ENCODE data around the gene GNG2. TPM values are rescaled to one million over a fixed set of nuclear protein-coding genes. Genes with fewer than 3 reads are reported as not detected.

GNG2 gene
- total and polyA plus RNA-seq, 10 of the 15 experiments (the other 5 are each of a cell fraction or from before 2014, with no cell fraction given) = 31.6 to 114 (median 66.4) TPM

GRCh38 chr14:51856792-51857296, 3.6 kb upstream of the GNG2 start:
- BruUV-seq (replicated peaks) = no TSS peak
- in situ Hi-C loops (cut with MboI) (no loop called here), intact Hi-C loops (cut with micrococcal nuclease; ENCODE audit: unreplicated experiment) (no loop called here)
- FAIRE-seq = no peak
- SMC1A ChIA-PET (ENCODE audit: uncharacterized antibody, unreplicated experiment) = interaction anchor here (1.0 to 2.5 kb wide), 2 partner anchors 16 to 122 kb away, joined by 3 to 9 read pairs; no protein-coding TSS in a partner anchor
- no peak for DNase-seq (ENCODE audit: low read depth, low spot score)
- H3K4me2 ChIP-seq (ENCODE audit: control insufficient read depth, insufficient read depth) = no peak overlapping the region
- H3K27me3 ChIP-seq (replicated peaks in 1 of 2; ENCODE audit: control insufficient read depth in 2 of 2, insufficient read depth in 2 of 2, low read length in 1 of 2) = no peaks in the 10 kb centered on the region
- CTCF ChIA-PET = no interaction called here
- H3K4me3 ChIP-seq = no peak overlapping the region
- H3K9ac ChIP-seq (ENCODE audit: control insufficient read depth, insufficient read depth, low read length) = no peak overlapping the region
- peaks cover 13% of the 10 kb centered on the region for H3K79me2 ChIP-seq (ENCODE audit: control insufficient read depth, insufficient read depth, low read length)
- no peak for ATAC-seq
- no peak overlapping the region for H2AFZ ChIP-seq (ENCODE audit: control insufficient read depth, low read depth, low read length)
- peaks cover 7% of the 10 kb centered on the region for H3K4me1 ChIP-seq (ENCODE audit: control insufficient read depth, insufficient read depth, low read length)
- 86% methylated on average over 1 of the region's 1 CpG for WGBS (ENCODE audit: insufficient coverage, insufficient replicate concordance, low lambda C conversion rate, missing lambda C conversion rate)
- no peak overlapping the region for H3K27ac ChIP-seq (ENCODE audit: control insufficient read depth, insufficient read depth)
- H4K20me1 ChIP-seq (ENCODE audit: control insufficient read depth, insufficient read depth) = no peaks in the 10 kb centered on the region
- no peaks in the 10 kb centered on the region for H3K9me3 ChIP-seq (replicated peaks; ENCODE audit: control insufficient read depth, insufficient read depth, low read length)
- RAD21 ChIA-PET (ENCODE audit: unreplicated experiment) = interaction anchor here (0.6 kb wide), 1 partner anchor 507 kb away, joined by 3 read pairs; no protein-coding TSS in a partner anchor
- POLR2A ChIA-PET = no interaction called here
- TF ChIP-seq FOXM1 (IDR thresholded peaks at IDR 0.05; ENCODE audit: low read depth, low read length) (no peak), STAT3 (IDR thresholded peaks at IDR 0.05; ENCODE audit: low read depth, low read length) (no peak), ZBTB33 (IDR thresholded peaks at IDR 0.05) (no peak), NBN (IDR thresholded peaks at IDR 0.05) (no peak), ZSCAN29 (IDR thresholded peaks at IDR 0.05) (no peak), CHD1 (IDR thresholded peaks at IDR 0.05; ENCODE audit: low read depth, low read length) (no peak), IKZF2 (IDR thresholded peaks at IDR 0.05) (no peak), HDAC2 (IDR thresholded peaks at IDR 0.05) (no peak), CEBPB (IDR thresholded peaks at IDR 0.05; ENCODE audit: borderline replicate concordance in 1 of 2, low read depth in 2 of 2, low read length in 2 of 2) (no peak), RBBP5 (conservative IDR thresholded peaks at IDR 0.05) (no peak), SIX5 (IDR thresholded peaks at IDR 0.05; ENCODE audit: low read depth, low read length, severe bottlenecking) (no peak), BRCA1 (IDR thresholded peaks at IDR 0.05; ENCODE audit: low read depth, low read length) (no peak), NR2C2 (IDR thresholded peaks at IDR 0.05; ENCODE audit: borderline replicate concordance, control insufficient read depth, insufficient read length, low read depth) (no peak), BHLHE40 (IDR thresholded peaks at IDR 0.05; ENCODE audit: borderline replicate concordance in 1 of 2, low read depth in 2 of 2, low read length in 1 of 2) (no peak), TCF3 (IDR thresholded peaks at IDR 0.05; ENCODE audit: borderline replicate concordance, insufficient read depth, low read depth, low read length) (no peak)
- TF ChIP-seq, protein P1, sequence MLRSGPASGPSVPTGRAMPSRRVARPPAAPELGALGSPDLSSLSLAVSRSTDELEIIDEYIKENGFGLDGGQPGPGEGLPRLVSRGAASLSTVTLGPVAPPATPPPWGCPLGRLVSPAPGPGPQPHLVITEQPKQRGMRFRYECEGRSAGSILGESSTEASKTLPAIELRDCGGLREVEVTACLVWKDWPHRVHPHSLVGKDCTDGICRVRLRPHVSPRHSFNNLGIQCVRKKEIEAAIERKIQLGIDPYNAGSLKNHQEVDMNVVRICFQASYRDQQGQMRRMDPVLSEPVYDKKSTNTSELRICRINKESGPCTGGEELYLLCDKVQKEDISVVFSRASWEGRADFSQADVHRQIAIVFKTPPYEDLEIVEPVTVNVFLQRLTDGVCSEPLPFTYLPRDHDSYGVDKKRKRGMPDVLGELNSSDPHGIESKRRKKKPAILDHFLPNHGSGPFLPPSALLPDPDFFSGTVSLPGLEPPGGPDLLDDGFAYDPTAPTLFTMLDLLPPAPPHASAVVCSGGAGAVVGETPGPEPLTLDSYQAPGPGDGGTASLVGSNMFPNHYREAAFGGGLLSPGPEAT (IDR thresholded peaks at IDR 0.05; ENCODE audit: low read depth) = no peak
- H3K36me3 ChIP-seq (ENCODE audit: control insufficient read depth in 2 of 2, insufficient read depth in 2 of 2, low read length in 1 of 2) = no peaks in the 10 kb centered on the region
